Neural cell (in vitro differentiated cells): Measurements from ENCODE around the gene RNF149.

Experiments
- CTCF ChIP-seq: fragments of 450-650 bp; IDR thresholded peaks from 2 replicates; pipeline ENCODE4 v1.5.1; 2014; ENCODE audit warnings: antibody characterized with exemption, mild to moderate bottlenecking, moderate library complexity; ENCODE audit not compliant: poor library complexity, severe bottlenecking
- POLR2AphosphoS5 ChIP-seq: IDR thresholded peaks from 2 replicates; pipeline ENCODE4 v1.6.1; 2012
- RAD21 ChIP-seq: fragments of 450-650 bp; conservative IDR thresholded peaks from 2 replicates; pipeline ENCODE4 v1.6.1; 2014; ENCODE audit warnings: antibody characterized with exemption, mild to moderate bottlenecking, moderate library complexity

- TF ChIP-seq CTCF (no peak), RAD21 (no peak), POLR2AphosphoS5 (no peak)
These were observed 20.0 kb upstream of the RNF149 start for GRCh38 chr2:101328474-101329007.
